ENCODE results near the gene METTL6. TPM values are rescaled to one million over a fixed set of nuclear protein-coding genes. Genes with fewer than 3 reads are reported as not detected.

Gene METTL6
- 13.0 and 17.7 TPM in 2 replicates for total RNA-seq

- no peak for DNase-seq (ENCODE audit: low read depth)
- no peak for TF ChIP-seq CTCF (conservative IDR thresholded peaks at IDR 0.05; ENCODE audit: low read depth, low read length)
- peak within 1 kb of the TSS; percentile 99 for H3K4me3 ChIP-seq (ENCODE audit: low read depth, low read length)
These were observed at the start of gene METTL6, which contains the start of gene EAF1 for GRCh38 chr3:15427182-15427880. Gene METTL6 (minus strand): TSS chr3:15427544. CDS start chr3:15426511, 1,033 bp downstream. Gene EAF1 (plus strand): TSS chr3:15427598. CDS start chr3:15427780, 182 bp downstream.

- TF ChIP-seq CTCF (conservative IDR thresholded peaks at IDR 0.05; ENCODE audit: low read depth, low read length), result no peak
- no peak overlapping the region for H3K4me3 ChIP-seq (ENCODE audit: low read depth, low read length)
- DNase-seq (ENCODE audit: low read depth), result no peak
These were observed 49.0 kb upstream of the METTL6 start for GRCh38 chr3:15476378-15476777.

GRCh38 chr3:15475161-15475560 is 47.8 kb upstream of the METTL6 start:
- DNase-seq (ENCODE audit: low read depth), result no peak
- H3K4me3 ChIP-seq (ENCODE audit: low read depth, low read length), result no peak overlapping the region
- TF ChIP-seq CTCF (conservative IDR thresholded peaks at IDR 0.05; ENCODE audit: low read depth, low read length), result no peak

- TF ChIP-seq CTCF (conservative IDR thresholded peaks at IDR 0.05; ENCODE audit: low read depth, low read length), result no peak
These were observed 44.5 kb upstream of the METTL6 start for GRCh38 chr3:15471861-15472260.

GRCh38 chr3:15470849-15471248 is 43.5 kb upstream of the METTL6 start:
- H3K4me3 ChIP-seq (ENCODE audit: low read depth, low read length), result no peak overlapping the region
- DNase-seq (ENCODE audit: low read depth), result no peak
- TF ChIP-seq CTCF (conservative IDR thresholded peaks at IDR 0.05; ENCODE audit: low read depth, low read length), result no peak

More at GRCh38 chr3:15471861-15472260, 44.5 kb upstream of the METTL6 start:
- no peak overlapping the region for H3K4me3 ChIP-seq (ENCODE audit: low read depth, low read length)
- DNase-seq (ENCODE audit: low read depth), result no peak

- TF ChIP-seq CTCF (conservative IDR thresholded peaks at IDR 0.05; ENCODE audit: low read depth, low read length), result peak; percentile 17
These were observed 42.9 kb upstream of the METTL6 start for GRCh38 chr3:15470261-15470660.

More at GRCh38 chr3:15470261-15470660, 42.9 kb upstream of the METTL6 start:
- DNase-seq (ENCODE audit: low read depth), result no peak
- no peak overlapping the region for H3K4me3 ChIP-seq (ENCODE audit: low read depth, low read length)

All from epithelial cell of proximal tubule (primary cell).